Body of pancreas (tissue), 4 donors: ENCODE results near the gene SMLR1.

ENCODE experiments used
- POLR2A ChIP-seq, 3 donors: fragments of 450-650 bp; IDR thresholded peaks; one replicate each; pipeline ENCODE4 v1.6.1; 2016; ENCODE audit warnings: antibody characterized with exemption in 3 of 3, mild to moderate bottlenecking in 2 of 3
- TF ChIP-seq, protein P1 (sequence below), 7 experiments: fragments of 450-650 bp in 4 of 7; fragments of 200-600 bp in 3 of 7; sonication (generic) in 3 of 7; IDR thresholded peaks; one replicate each; pipeline ENCODE4 v1.5.1; 2016 to 2019; ENCODE audit warnings: antibody characterized with exemption in 7 of 7

DNA sequence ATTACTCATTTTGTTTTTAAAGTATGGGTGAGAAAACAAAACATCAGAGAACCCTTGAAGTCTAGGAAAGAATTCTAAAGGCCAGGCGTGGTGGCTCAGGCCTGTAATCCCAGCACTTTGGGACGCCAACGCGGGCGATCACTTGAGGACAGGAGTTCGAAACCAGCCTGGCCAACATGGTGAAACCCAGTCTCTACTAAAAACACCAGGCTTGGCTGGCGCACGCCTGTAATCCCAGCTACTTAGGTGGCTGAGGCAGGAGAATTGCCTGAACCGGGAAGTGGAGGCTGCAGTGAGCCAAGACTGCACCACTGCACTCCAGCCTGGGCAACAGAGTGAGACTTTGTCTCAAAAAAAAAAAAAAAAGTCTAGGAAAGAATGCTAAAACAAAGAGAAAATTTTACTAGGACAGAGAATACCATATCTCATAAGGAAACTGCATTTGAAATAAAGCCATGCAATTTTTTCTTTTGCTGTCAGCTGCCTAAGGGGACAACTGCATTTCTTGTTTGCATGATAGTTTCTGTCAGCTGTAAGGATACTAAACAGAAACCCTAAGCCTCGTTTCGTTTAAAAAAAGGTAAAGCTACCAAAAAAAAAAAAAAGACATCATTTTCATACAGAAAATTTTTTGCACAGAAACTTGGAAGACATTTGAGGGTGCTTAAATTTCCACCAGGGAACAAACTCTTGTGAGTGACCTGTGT, 32.1 kb downstream of the SMLR1 start:
- TF ChIP-seq, protein P1, sequence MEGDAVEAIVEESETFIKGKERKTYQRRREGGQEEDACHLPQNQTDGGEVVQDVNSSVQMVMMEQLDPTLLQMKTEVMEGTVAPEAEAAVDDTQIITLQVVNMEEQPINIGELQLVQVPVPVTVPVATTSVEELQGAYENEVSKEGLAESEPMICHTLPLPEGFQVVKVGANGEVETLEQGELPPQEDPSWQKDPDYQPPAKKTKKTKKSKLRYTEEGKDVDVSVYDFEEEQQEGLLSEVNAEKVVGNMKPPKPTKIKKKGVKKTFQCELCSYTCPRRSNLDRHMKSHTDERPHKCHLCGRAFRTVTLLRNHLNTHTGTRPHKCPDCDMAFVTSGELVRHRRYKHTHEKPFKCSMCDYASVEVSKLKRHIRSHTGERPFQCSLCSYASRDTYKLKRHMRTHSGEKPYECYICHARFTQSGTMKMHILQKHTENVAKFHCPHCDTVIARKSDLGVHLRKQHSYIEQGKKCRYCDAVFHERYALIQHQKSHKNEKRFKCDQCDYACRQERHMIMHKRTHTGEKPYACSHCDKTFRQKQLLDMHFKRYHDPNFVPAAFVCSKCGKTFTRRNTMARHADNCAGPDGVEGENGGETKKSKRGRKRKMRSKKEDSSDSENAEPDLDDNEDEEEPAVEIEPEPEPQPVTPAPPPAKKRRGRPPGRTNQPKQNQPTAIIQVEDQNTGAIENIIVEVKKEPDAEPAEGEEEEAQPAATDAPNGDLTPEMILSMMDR (IDR thresholded peaks at IDR 0.05): no peak
- no peak for TF ChIP-seq POLR2A (IDR thresholded peaks at IDR 0.05)
